NCI-H2227 (cell line): ENCODE results near the gene NETO2.

Source experiments
- DNase-seq: peaks from one replicate; lab custom pipeline; 2025; ENCODE audit not compliant: unreplicated experiment; lab: John Stamatoyannopoulos, UW

Gene NETO2

GRCh38 chr16:47047524-47048203 is 96.1 kb downstream of the NETO2 start:
- DNase-seq: no peak

GRCh38 chr16:47046726-47047523 is 96.8 kb downstream of the NETO2 start:
- DNase-seq: no peak

GRCh38 chr16:47045459-47045858 is 98.3 kb downstream of the NETO2 start:
- no peak for DNase-seq

GRCh38 chr16:47045023-47045422 is 98.7 kb downstream of the NETO2 start:
- no peak for DNase-seq

- DNase-seq: no peak
These were observed 99.6 kb downstream of the NETO2 start for GRCh38 chr16:47043970-47044684.

GRCh38 chr16:47043200-47043599 is 100.5 kb downstream of the NETO2 start:
- DNase-seq: no peak

GRCh38 chr16:47037746-47038458 is 105.8 kb downstream of the NETO2 start:
- peak; percentile 87 for DNase-seq

- DNase-seq: peak; percentile 47
These were observed 106.4 kb downstream of the NETO2 start for GRCh38 chr16:47037396-47037745.

- DNase-seq: no peak
These were observed 107.5 kb downstream of the NETO2 start for GRCh38 chr16:47036201-47036600.

GRCh38 chr16:47035436-47035835 is 108.3 kb downstream of the NETO2 start:
- DNase-seq: no peak

GRCh38 chr16:47034455-47034854 is 109.3 kb downstream of the NETO2 start:
- DNase-seq: no peak

GRCh38 chr16:47033176-47033575 is 110.6 kb downstream of the NETO2 start:
- no peak for DNase-seq

GRCh38 chr16:47029724-47030123 is 114.0 kb downstream of the NETO2 start:
- DNase-seq: no peak

GRCh38 chr16:47028767-47029377 is 114.9 kb downstream of the NETO2 start:
- no peak for DNase-seq
